ENCODE data around the gene TFDP1. TPM values are rescaled to one million over a fixed set of nuclear protein-coding genes. Genes with fewer than 3 reads are reported as not detected.

Gene TFDP1
- total RNA-seq, 1 experiment from 2014 or later: 140 TPM

DNA sequence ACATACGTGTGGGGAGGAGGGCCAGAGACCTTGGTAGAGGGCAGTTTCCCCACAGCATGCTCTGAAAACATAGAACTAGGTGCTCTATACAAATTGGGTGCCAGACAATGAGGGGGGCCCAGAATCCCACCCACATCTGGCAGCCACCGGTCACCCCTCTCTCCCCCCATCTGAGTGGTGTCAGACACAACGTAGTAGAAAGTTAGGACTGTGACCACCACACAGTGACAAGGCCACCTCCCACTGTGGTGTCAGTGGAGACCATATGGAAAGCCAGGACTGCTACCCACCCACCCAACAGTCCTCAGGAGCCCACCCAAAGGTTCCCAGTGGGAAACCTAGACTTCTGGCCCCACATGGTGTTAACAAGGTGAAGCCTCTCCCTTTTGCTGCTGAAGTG, 75.5 kb downstream of the TFDP1 start:
- ChIA-PET POLR2A (no interaction called here), CTCF (no interaction called here)
- peaks cover 17% of the 10 kb centered on the region for H3K9me3 Mint-ChIP-seq (ENCODE audit: unreplicated experiment)
- H3K36me3 ChIP-seq (ENCODE audit: control insufficient read depth, insufficient read depth, low read length): no peaks in the 10 kb centered on the region
- peak in 1 of 2 experiments; percentile 11 for DNase-seq
- intact Hi-C loops (cut with micrococcal nuclease; ENCODE audit: unreplicated experiment): no loop called here
- H3K27ac Mint-ChIP-seq (ENCODE audit: unreplicated experiment): no peak overlapping the region
- no peak overlapping the region for H3K4me3 ChIP-seq (ENCODE audit: low read depth, low read length)
- no peaks in the 10 kb centered on the region for H3K36me3 Mint-ChIP-seq (ENCODE audit: insufficient read depth, unreplicated experiment)
- H3K9me3 ChIP-seq: peaks cover 10% of the 10 kb centered on the region; the same call in 1 of the 2 replicates
- peaks cover 10% of the 10 kb centered on the region for H3K4me1 Mint-ChIP-seq (ENCODE audit: low read depth, unreplicated experiment)
- H3K27me3 ChIP-seq (replicated peaks; ENCODE audit: control insufficient read depth, insufficient read depth, low read length): no peaks in the 10 kb centered on the region
- H3K4me1 ChIP-seq: no peaks in the 10 kb centered on the region
- TF ChIP-seq, protein P1, sequence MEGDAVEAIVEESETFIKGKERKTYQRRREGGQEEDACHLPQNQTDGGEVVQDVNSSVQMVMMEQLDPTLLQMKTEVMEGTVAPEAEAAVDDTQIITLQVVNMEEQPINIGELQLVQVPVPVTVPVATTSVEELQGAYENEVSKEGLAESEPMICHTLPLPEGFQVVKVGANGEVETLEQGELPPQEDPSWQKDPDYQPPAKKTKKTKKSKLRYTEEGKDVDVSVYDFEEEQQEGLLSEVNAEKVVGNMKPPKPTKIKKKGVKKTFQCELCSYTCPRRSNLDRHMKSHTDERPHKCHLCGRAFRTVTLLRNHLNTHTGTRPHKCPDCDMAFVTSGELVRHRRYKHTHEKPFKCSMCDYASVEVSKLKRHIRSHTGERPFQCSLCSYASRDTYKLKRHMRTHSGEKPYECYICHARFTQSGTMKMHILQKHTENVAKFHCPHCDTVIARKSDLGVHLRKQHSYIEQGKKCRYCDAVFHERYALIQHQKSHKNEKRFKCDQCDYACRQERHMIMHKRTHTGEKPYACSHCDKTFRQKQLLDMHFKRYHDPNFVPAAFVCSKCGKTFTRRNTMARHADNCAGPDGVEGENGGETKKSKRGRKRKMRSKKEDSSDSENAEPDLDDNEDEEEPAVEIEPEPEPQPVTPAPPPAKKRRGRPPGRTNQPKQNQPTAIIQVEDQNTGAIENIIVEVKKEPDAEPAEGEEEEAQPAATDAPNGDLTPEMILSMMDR (IDR thresholded peaks at IDR 0.05; ENCODE audit: insufficient read depth in 1 of 2, low read depth in 1 of 2, low read length in 1 of 2, severe bottlenecking in 1 of 2, unreplicated experiment in 1 of 2): no peak
- H3K27me3 Mint-ChIP-seq (ENCODE audit: insufficient read depth, unreplicated experiment): no peaks in the 10 kb centered on the region
- no peak overlapping the region for H3K4me3 Mint-ChIP-seq (ENCODE audit: unreplicated experiment)
- BruUV-seq (replicated peaks): no TSS peak

DNA sequence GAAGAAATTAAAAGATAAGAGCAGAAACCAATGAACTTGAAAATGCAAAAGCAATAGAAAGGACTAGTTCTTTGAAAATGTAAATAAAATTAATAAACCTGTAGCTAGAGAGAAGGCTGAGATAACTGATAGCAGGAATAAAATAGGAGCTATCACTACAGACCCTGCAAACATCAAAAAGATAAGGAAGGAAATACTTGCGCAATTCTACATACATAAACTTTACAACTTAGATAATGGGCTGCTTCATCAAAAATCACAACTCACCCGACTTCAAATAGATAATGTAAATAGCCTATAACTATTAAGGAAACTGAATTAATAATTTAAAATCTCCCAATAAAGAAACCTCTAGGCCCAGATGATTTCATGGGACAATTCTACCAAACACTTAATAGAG, 77.0 kb downstream of the TFDP1 start:
- Mint-ChIP-seq H3K9me3 (ENCODE audit: unreplicated experiment) (peaks cover 17% of the 10 kb centered on the region), H3K27ac (ENCODE audit: unreplicated experiment) (no peak overlapping the region), H3K4me1 (ENCODE audit: low read depth, unreplicated experiment) (peaks cover 13% of the 10 kb centered on the region), H3K36me3 (ENCODE audit: insufficient read depth, unreplicated experiment) (no peaks in the 10 kb centered on the region), H3K4me3 (ENCODE audit: unreplicated experiment) (no peak overlapping the region), H3K27me3 (ENCODE audit: insufficient read depth, unreplicated experiment) (no peaks in the 10 kb centered on the region)
- POLR2A ChIA-PET: no interaction called here
- DNase-seq: no peak
- no peak overlapping the region for H3K4me3 ChIP-seq (ENCODE audit: low read depth, low read length)
- H3K36me3 ChIP-seq (ENCODE audit: control insufficient read depth, insufficient read depth, low read length): no peaks in the 10 kb centered on the region
- intact Hi-C loops (cut with micrococcal nuclease; ENCODE audit: unreplicated experiment): no loop called here
- H3K9me3 ChIP-seq: peaks cover 10% of the 10 kb centered on the region; the same call in 1 of the 2 replicates
- no peaks in the 10 kb centered on the region for H3K4me1 ChIP-seq
- H3K27me3 ChIP-seq (replicated peaks; ENCODE audit: control insufficient read depth, insufficient read depth, low read length): no peaks in the 10 kb centered on the region
- no TSS peak for BruUV-seq (replicated peaks)
- CTCF ChIA-PET: no interaction called here
- TF ChIP-seq, protein P1 (IDR thresholded peaks at IDR 0.05; ENCODE audit: insufficient read depth in 1 of 2, low read depth in 1 of 2, low read length in 1 of 2, severe bottlenecking in 1 of 2, unreplicated experiment in 1 of 2): no peak

DNA sequence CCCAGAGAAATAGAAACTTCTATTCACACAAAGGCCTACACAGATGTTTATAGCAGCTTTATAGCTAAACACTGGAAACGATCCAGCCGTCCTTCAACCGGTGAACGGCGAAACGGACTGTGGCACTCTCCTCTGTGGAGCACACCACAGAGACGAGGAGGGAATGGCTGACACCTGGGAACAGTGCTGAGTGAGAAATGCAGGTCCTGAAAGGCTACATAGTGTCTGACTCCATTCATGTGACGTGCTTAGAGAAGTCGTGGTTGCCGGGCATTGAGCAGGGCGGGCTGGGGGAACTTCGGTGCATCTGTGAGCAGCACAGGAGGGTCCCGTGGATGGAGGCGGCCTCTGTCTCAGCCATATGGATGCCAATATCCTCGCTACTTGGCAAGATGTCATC, 79.4 kb downstream of the TFDP1 start:
- Mint-ChIP-seq H3K4me1 (ENCODE audit: low read depth, unreplicated experiment) (peaks cover 13% of the 10 kb centered on the region), H3K27me3 (ENCODE audit: insufficient read depth, unreplicated experiment) (no peaks in the 10 kb centered on the region), H3K27ac (ENCODE audit: unreplicated experiment) (no peak overlapping the region), H3K36me3 (ENCODE audit: insufficient read depth, unreplicated experiment) (no peaks in the 10 kb centered on the region), H3K9me3 (ENCODE audit: unreplicated experiment) (peaks cover 17% of the 10 kb centered on the region), H3K4me3 (ENCODE audit: unreplicated experiment) (no peak overlapping the region)
- ChIA-PET POLR2A (no interaction called here), CTCF (no interaction called here)
- H3K4me3 ChIP-seq (ENCODE audit: low read depth, low read length): no peak overlapping the region
- no peaks in the 10 kb centered on the region for H3K36me3 ChIP-seq (ENCODE audit: control insufficient read depth, insufficient read depth, low read length)
- peaks cover 10% of the 10 kb centered on the region; the same call in 1 of the 2 replicates for H3K9me3 ChIP-seq
- BruUV-seq (replicated peaks): no TSS peak
- DNase-seq: peak in 1 of 2 experiments; percentile 16
- intact Hi-C loops (cut with micrococcal nuclease; ENCODE audit: unreplicated experiment): no loop called here
- TF ChIP-seq, protein P1 (IDR thresholded peaks at IDR 0.05; ENCODE audit: insufficient read depth in 1 of 2, low read depth in 1 of 2, low read length in 1 of 2, severe bottlenecking in 1 of 2, unreplicated experiment in 1 of 2): no peak
- no peaks in the 10 kb centered on the region for H3K27me3 ChIP-seq (replicated peaks; ENCODE audit: control insufficient read depth, insufficient read depth, low read length)
- no peaks in the 10 kb centered on the region for H3K4me1 ChIP-seq

All from Caco-2 (cell line).